Astrocyte (in vitro differentiated cells and primary cell): ENCODE results near the gene MYO1G. TPM values are rescaled to one million over a fixed set of nuclear protein-coding genes. Genes with fewer than 3 reads are reported as not detected.

Experiments
- DNase-seq: peaks from one replicate; pipeline ENCODE4 v3.0.0-alpha.2; 2010; ENCODE audit warnings: low read depth
- FAIRE-seq: peaks from 2 replicates; lab custom pipeline; 2011; peaks lifted over from hg19 to GRCh38; lab: Jason Lieb, UNC
- H2AFZ ChIP-seq: 2 replicates; pipeline ENCODE4 v1.6.0; 2012; ENCODE audit warnings: low read depth, low read length, inconsistent platforms
- H3K27ac ChIP-seq: 2 replicates; pipeline ENCODE4 v1.5.1; 2011; ENCODE audit warnings: low read depth, low read length, inconsistent platforms
- H3K27me3 ChIP-seq: 2 replicates; pipeline ENCODE4 v1.6.0; 2011; ENCODE audit warnings: low read length, inconsistent platforms; ENCODE audit not compliant: insufficient read depth
- H3K36me3 ChIP-seq: 2 replicates; pipeline ENCODE4 v1.5.1; 2011; ENCODE audit warnings: low read length, inconsistent platforms; ENCODE audit not compliant: insufficient read depth
- H3K4me1 ChIP-seq: 2 replicates; pipeline ENCODE4 v1.5.1; 2011; ENCODE audit warnings: low read length, inconsistent platforms; ENCODE audit not compliant: insufficient read depth
- H3K4me2 ChIP-seq: 2 replicates; pipeline ENCODE4 v1.6.0; 2012; ENCODE audit warnings: low read length, inconsistent platforms
- H3K4me3 ChIP-seq: 2 replicates; pipeline ENCODE4 v1.5.1; 2011; ENCODE audit warnings: low read depth, mild to moderate bottlenecking, low read length, inconsistent platforms; ENCODE audit not compliant: insufficient read depth
- H3K79me2 ChIP-seq: 2 replicates; pipeline ENCODE4 v1.6.0; 2012; ENCODE audit warnings: mild to moderate bottlenecking, low read length, inconsistent platforms; ENCODE audit not compliant: insufficient read depth
- H3K9ac ChIP-seq: 2 replicates; pipeline ENCODE4 v1.6.0; 2012; ENCODE audit warnings: mild to moderate bottlenecking, low read length, inconsistent platforms
- H3K9me3 ChIP-seq: 2 replicates; pipeline ENCODE4 v1.5.1; 2012; ENCODE audit warnings: low read depth, mild to moderate bottlenecking, low read length, inconsistent platforms; ENCODE audit not compliant: insufficient read depth
- H4K20me1 ChIP-seq: 2 replicates; pipeline ENCODE4 v1.6.0; 2012; ENCODE audit warnings: low read length, inconsistent platforms; ENCODE audit not compliant: insufficient read depth
- H3K27ac Mint-ChIP-seq: one replicate; pipeline ENCODE4 v1.8.0; 2021; ENCODE audit warnings: mild to moderate bottlenecking, mixed read lengths; ENCODE audit not compliant: unreplicated experiment
- H3K27me3 Mint-ChIP-seq: one replicate; pipeline ENCODE4 v1.8.0; 2021; ENCODE audit warnings: low read depth, mixed read lengths; ENCODE audit not compliant: unreplicated experiment
- H3K36me3 Mint-ChIP-seq: one replicate; pipeline ENCODE4 v1.8.0; 2021; ENCODE audit warnings: low read depth, mixed read lengths; ENCODE audit not compliant: unreplicated experiment
- H3K4me1 Mint-ChIP-seq: one replicate; pipeline ENCODE4 v1.8.0; 2021; ENCODE audit warnings: low read depth, mixed read lengths; ENCODE audit not compliant: unreplicated experiment
- H3K4me3 Mint-ChIP-seq: one replicate; pipeline ENCODE4 v1.8.0; 2021; ENCODE audit warnings: mild to moderate bottlenecking, moderate library complexity, mixed read lengths; ENCODE audit not compliant: unreplicated experiment
- H3K9me3 Mint-ChIP-seq: one replicate; pipeline ENCODE4 v1.8.0; 2021; ENCODE audit warnings: mild to moderate bottlenecking, mixed read lengths; ENCODE audit not compliant: unreplicated experiment
- EZH2 ChIP-seq: IDR thresholded peaks from 2 replicates; pipeline ENCODE4 v1.6.1; 2012; ENCODE audit warnings: mild to moderate bottlenecking, low read length, inconsistent platforms; ENCODE audit not compliant: insufficient read depth
- total RNA-seq: library from RNA; stranded (reverse); gene quantifications from 2 replicates; pipeline ENCODE4 v1.2.1, GENCODE V29; 2021
- TF ChIP-seq, protein P1 (sequence below): IDR thresholded peaks from 2 replicates; pipeline ENCODE4 v1.5.1; 2011; ENCODE audit warnings: low read depth, mild to moderate bottlenecking, inconsistent platforms, low read length, moderate library complexity; ENCODE audit not compliant: insufficient read depth

The MYO1G gene
- total RNA-seq, 1 donor from 2014 or later = 0.11 TPM

GRCh38 chr7:44980393-44981034 is 1.7 kb upstream of the MYO1G start:
- peak; percentile 77 for DNase-seq
- H3K27ac Mint-ChIP-seq = peak overlapping the region; percentile 80
- no peaks in the 10 kb centered on the region for H3K9me3 Mint-ChIP-seq

GRCh38 chr7:44979481-44980392 is 922 bp upstream of the MYO1G start:
- Mint-ChIP-seq H3K27ac (no peak overlapping the region), H3K9me3 (no peaks in the 10 kb centered on the region), H3K4me3 (peak overlapping the region; percentile 20), H3K36me3 (peaks cover 24% of the 10 kb centered on the region), H3K27me3 (no peaks in the 10 kb centered on the region), H3K4me1 (peaks cover 28% of the 10 kb centered on the region)
- H3K79me2 ChIP-seq = peaks cover 17% of the 10 kb centered on the region
- no peak for TF ChIP-seq EZH2
- TF ChIP-seq, protein P1, sequence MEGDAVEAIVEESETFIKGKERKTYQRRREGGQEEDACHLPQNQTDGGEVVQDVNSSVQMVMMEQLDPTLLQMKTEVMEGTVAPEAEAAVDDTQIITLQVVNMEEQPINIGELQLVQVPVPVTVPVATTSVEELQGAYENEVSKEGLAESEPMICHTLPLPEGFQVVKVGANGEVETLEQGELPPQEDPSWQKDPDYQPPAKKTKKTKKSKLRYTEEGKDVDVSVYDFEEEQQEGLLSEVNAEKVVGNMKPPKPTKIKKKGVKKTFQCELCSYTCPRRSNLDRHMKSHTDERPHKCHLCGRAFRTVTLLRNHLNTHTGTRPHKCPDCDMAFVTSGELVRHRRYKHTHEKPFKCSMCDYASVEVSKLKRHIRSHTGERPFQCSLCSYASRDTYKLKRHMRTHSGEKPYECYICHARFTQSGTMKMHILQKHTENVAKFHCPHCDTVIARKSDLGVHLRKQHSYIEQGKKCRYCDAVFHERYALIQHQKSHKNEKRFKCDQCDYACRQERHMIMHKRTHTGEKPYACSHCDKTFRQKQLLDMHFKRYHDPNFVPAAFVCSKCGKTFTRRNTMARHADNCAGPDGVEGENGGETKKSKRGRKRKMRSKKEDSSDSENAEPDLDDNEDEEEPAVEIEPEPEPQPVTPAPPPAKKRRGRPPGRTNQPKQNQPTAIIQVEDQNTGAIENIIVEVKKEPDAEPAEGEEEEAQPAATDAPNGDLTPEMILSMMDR = no peak
- no peaks in the 10 kb centered on the region for H3K27me3 ChIP-seq
- H2AFZ ChIP-seq = no peak overlapping the region
- H3K9ac ChIP-seq = no peak overlapping the region
- H3K4me1 ChIP-seq = peaks cover 25% of the 10 kb centered on the region
- FAIRE-seq (no peak), DNase-seq (no peak)
- H4K20me1 ChIP-seq = peaks cover 23% of the 10 kb centered on the region
- no peaks in the 10 kb centered on the region for H3K9me3 ChIP-seq
- peaks cover 24% of the 10 kb centered on the region for H3K36me3 ChIP-seq
- peak overlapping the region; percentile 21 for H3K4me2 ChIP-seq
- peak overlapping the region; percentile 42 for H3K27ac ChIP-seq
- H3K4me3 ChIP-seq = no peak overlapping the region

More at GRCh38 chr7:44980393-44981034, 1.7 kb upstream of the MYO1G start:
- no peak for FAIRE-seq
- peaks cover 25% of the 10 kb centered on the region for H3K79me2 ChIP-seq
- Mint-ChIP-seq H3K4me3 (no peak overlapping the region), H3K4me1 (peaks cover 35% of the 10 kb centered on the region), H3K36me3 (peaks cover 28% of the 10 kb centered on the region), H3K27me3 (no peaks in the 10 kb centered on the region)
- peaks cover 33% of the 10 kb centered on the region for H3K4me1 ChIP-seq
- peak overlapping the region; percentile 21 for H3K4me2 ChIP-seq
- H3K27me3 ChIP-seq = no peaks in the 10 kb centered on the region
- H3K36me3 ChIP-seq = peaks cover 31% of the 10 kb centered on the region
- no peak for TF ChIP-seq EZH2
- TF ChIP-seq, protein P1 = no peak
- H4K20me1 ChIP-seq = peaks cover 30% of the 10 kb centered on the region
- no peaks in the 10 kb centered on the region for H3K9me3 ChIP-seq
- H3K27ac ChIP-seq = peak overlapping the region; percentile 42
- H3K9ac ChIP-seq = no peak overlapping the region
- no peak overlapping the region for H2AFZ ChIP-seq
- H3K4me3 ChIP-seq = no peak overlapping the region
